HEK293 (cell line): ENCODE data around the gene MON1B.

Experiments used
- CTCF ChIA-PET: fragments of 350-600 bp; formaldehyde crosslinking; extraction: SDS; loops from one replicate; lab custom pipeline; 2021; ENCODE audit warnings: antibody characterized with exemption; lab: Yijun Ruan, JAX
- POLR2A ChIA-PET: fragments of 300-600 bp; formaldehyde crosslinking; extraction: SDS; loops from one replicate; lab custom pipeline; 2020; ENCODE audit warnings: antibody characterized with exemption, inconsistent platforms; lab: Yijun Ruan, JAX
- H3K27ac ChIP-seq: fragments of 200-500 bp; sonication (Bioruptor generic); 2 replicates; pipeline ENCODE4 v1.5.1; 2014; ENCODE audit warnings: low read depth, low read length, control low read depth, inconsistent platforms; ENCODE audit errors: extremely low read depth
- H3K36me3 ChIP-seq, 2 experiments: fragments of 200-500 bp in 1 of 2; sonication (Bioruptor generic) in 1 of 2; 1 replicate in 1 of 2; 2 replicates in 1 of 2; pipeline ENCODE4 v1.5.1; 2014 to 2017; ENCODE audit warnings: inconsistent platforms in 2 of 2, low read length in 2 of 2; ENCODE audit not compliant: control insufficient read depth in 2 of 2, insufficient read depth in 1 of 2
- H3K4me1 ChIP-seq: fragments of 200-500 bp; sonication (Bioruptor generic); 2 replicates; pipeline ENCODE4 v1.5.1; 2014; ENCODE audit warnings: mild to moderate bottlenecking, low read length, inconsistent platforms; ENCODE audit not compliant: control insufficient read depth, insufficient read depth
- H3K4me3 ChIP-seq: 2 replicates; pipeline ENCODE4 v1.5.1; 2011; ENCODE audit warnings: low read depth, mild to moderate bottlenecking, control low read depth, low read length, moderate library complexity
- H3K9me3 ChIP-seq: fragments of 200-500 bp; sonication (Bioruptor generic); 2 replicates; pipeline ENCODE4 v1.5.1; 2014; ENCODE audit warnings: low read depth, low read length, inconsistent platforms; ENCODE audit not compliant: control insufficient read depth, insufficient read depth
- OVOL3 ChIP-seq: fragments of 450-650 bp; formaldehyde crosslinking; IDR thresholded peaks from 2 replicates; pipeline ENCODE4 v1.5.1; 2016; ENCODE audit warnings: missing biosample characterization, missing genetic modification characterization
- REPIN1 ChIP-seq: fragments of 450-650 bp; formaldehyde crosslinking; IDR thresholded peaks from 2 replicates; pipeline ENCODE4 v1.5.1; 2017; ENCODE audit warnings: missing biosample characterization, missing genetic modification characterization, low read depth
- ZEB2 ChIP-seq: fragments of 450-650 bp; formaldehyde crosslinking; IDR thresholded peaks from 2 replicates; pipeline ENCODE4 v1.5.1; 2016; ENCODE audit warnings: missing biosample characterization, missing genetic modification characterization
- ZFP69B ChIP-seq: fragments of 450-650 bp; formaldehyde crosslinking; IDR thresholded peaks from 2 replicates; pipeline ENCODE4 v1.5.1; 2016; ENCODE audit warnings: missing biosample characterization, missing genetic modification characterization
- ZNF133 ChIP-seq: fragments of 450-650 bp; formaldehyde crosslinking; IDR thresholded peaks from 2 replicates; pipeline ENCODE4 v1.5.1; 2016; ENCODE audit warnings: missing biosample characterization, missing genetic modification characterization
- ZNF146 ChIP-seq: fragments of 450-650 bp; formaldehyde crosslinking; IDR thresholded peaks from 2 replicates; pipeline ENCODE4 v1.5.1; 2016; ENCODE audit warnings: missing biosample characterization, missing genetic modification characterization
- ZNF16 ChIP-seq: fragments of 450-650 bp; formaldehyde crosslinking; IDR thresholded peaks from 2 replicates; pipeline ENCODE4 v1.5.1; 2016; ENCODE audit warnings: low read depth, missing biosample characterization, missing genetic modification characterization
- ZNF221 ChIP-seq: fragments of 450-650 bp; formaldehyde crosslinking; IDR thresholded peaks from 2 replicates; pipeline ENCODE4 v1.5.1; 2017; ENCODE audit warnings: missing biosample characterization, missing genetic modification characterization, borderline replicate concordance
- ZNF23 ChIP-seq: fragments of 450-650 bp; formaldehyde crosslinking; IDR thresholded peaks from 2 replicates; pipeline ENCODE4 v1.5.1; 2016; ENCODE audit warnings: missing biosample characterization, missing genetic modification characterization, borderline replicate concordance
- ZNF239 ChIP-seq: fragments of 450-650 bp; formaldehyde crosslinking; IDR thresholded peaks from 2 replicates; pipeline ENCODE4 v1.5.1; 2016; ENCODE audit warnings: missing biosample characterization, missing genetic modification characterization
- ZNF280D ChIP-seq: fragments of 450-650 bp; formaldehyde crosslinking; IDR thresholded peaks from 2 replicates; pipeline ENCODE4 v1.5.1; 2016; ENCODE audit warnings: missing biosample characterization, missing genetic modification characterization
- ZNF558 ChIP-seq: fragments of 450-650 bp; formaldehyde crosslinking; IDR thresholded peaks from 2 replicates; pipeline ENCODE4 v1.5.1; 2016; ENCODE audit warnings: missing biosample characterization, missing genetic modification characterization
- ZNF596 ChIP-seq: fragments of 450-650 bp; IDR thresholded peaks from 2 replicates; pipeline ENCODE4 v1.5.0; 2018; ENCODE audit warnings: missing biosample characterization, mild to moderate bottlenecking, missing genetic modification characterization, moderate library complexity
- ZNF658 ChIP-seq: fragments of 450-650 bp; formaldehyde crosslinking; IDR thresholded peaks from 2 replicates; pipeline ENCODE4; 2016; ENCODE audit warnings: missing biosample characterization, missing genetic modification characterization
- ZNF768 ChIP-seq: fragments of 450-650 bp; formaldehyde crosslinking; IDR thresholded peaks from 2 replicates; pipeline ENCODE4 v1.5.1; 2018; ENCODE audit warnings: missing biosample characterization, mild to moderate bottlenecking, missing genetic modification characterization
- TF ChIP-seq, protein P1 (sequence below): fragments of 450-650 bp; IDR thresholded peaks from 2 replicates; pipeline ENCODE4 v1.5.1; 2018; ENCODE audit warnings: missing biosample characterization, mild to moderate bottlenecking, missing genetic modification characterization
- TF ChIP-seq, protein P2 (sequence below): fragments of 450-650 bp; formaldehyde crosslinking; IDR thresholded peaks from 2 replicates; pipeline ENCODE4 v1.5.1; 2017; ENCODE audit warnings: missing biosample characterization, missing genetic modification characterization
- TF ChIP-seq, protein P3 (sequence below): fragments of 450-650 bp; formaldehyde crosslinking; IDR thresholded peaks from 2 replicates; pipeline ENCODE4 v1.5.1; 2016; ENCODE audit warnings: missing biosample characterization, missing genetic modification characterization

The MON1B gene

GRCh38 chr16:77197747-77198146, 6.8 kb downstream of the MON1B start (continued):
- no peak for TF ChIP-seq ZNF280D
- TF ChIP-seq, protein P1, sequence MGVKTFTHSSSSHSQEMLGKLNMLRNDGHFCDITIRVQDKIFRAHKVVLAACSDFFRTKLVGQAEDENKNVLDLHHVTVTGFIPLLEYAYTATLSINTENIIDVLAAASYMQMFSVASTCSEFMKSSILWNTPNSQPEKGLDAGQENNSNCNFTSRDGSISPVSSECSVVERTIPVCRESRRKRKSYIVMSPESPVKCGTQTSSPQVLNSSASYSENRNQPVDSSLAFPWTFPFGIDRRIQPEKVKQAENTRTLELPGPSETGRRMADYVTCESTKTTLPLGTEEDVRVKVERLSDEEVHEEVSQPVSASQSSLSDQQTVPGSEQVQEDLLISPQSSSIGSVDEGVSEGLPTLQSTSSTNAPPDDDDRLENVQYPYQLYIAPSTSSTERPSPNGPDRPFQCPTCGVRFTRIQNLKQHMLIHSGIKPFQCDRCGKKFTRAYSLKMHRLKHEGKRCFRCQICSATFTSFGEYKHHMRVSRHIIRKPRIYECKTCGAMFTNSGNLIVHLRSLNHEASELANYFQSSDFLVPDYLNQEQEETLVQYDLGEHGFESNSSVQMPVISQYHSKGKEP (tag by site-specific recombination), result no peak
- TF ChIP-seq ZFP69B (tag by site-specific recombination), result no peak
- no peak for TF ChIP-seq ZNF16 (tag by site-specific recombination)
- no peak for TF ChIP-seq OVOL3 (tag by site-specific recombination)
- no peak for TF ChIP-seq ZNF596 (tag by site-specific recombination)
- no peak for TF ChIP-seq ZNF221

- Histone ChIP-seq H3K9me3 (no peaks in the 10 kb centered on the region), H3K27ac (no peak within 1 kb of the TSS), H3K4me3 (no peak within 1 kb of the TSS), H3K4me1 (no peaks in the 10 kb centered on the region), H3K36me3 (peaks cover 0 to 54% of the 10 kb centered on the region in 2 experiments; a peak in 2 of 3 replicates)
- ChIA-PET CTCF (no interaction called here), POLR2A (no interaction called here)
- TF ChIP-seq, protein P2, sequence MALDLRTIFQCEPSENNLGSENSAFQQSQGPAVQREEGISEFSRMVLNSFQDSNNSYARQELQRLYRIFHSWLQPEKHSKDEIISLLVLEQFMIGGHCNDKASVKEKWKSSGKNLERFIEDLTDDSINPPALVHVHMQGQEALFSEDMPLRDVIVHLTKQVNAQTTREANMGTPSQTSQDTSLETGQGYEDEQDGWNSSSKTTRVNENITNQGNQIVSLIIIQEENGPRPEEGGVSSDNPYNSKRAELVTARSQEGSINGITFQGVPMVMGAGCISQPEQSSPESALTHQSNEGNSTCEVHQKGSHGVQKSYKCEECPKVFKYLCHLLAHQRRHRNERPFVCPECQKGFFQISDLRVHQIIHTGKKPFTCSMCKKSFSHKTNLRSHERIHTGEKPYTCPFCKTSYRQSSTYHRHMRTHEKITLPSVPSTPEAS (tag by site-specific recombination), result no peak
- TF ChIP-seq, protein P3, sequence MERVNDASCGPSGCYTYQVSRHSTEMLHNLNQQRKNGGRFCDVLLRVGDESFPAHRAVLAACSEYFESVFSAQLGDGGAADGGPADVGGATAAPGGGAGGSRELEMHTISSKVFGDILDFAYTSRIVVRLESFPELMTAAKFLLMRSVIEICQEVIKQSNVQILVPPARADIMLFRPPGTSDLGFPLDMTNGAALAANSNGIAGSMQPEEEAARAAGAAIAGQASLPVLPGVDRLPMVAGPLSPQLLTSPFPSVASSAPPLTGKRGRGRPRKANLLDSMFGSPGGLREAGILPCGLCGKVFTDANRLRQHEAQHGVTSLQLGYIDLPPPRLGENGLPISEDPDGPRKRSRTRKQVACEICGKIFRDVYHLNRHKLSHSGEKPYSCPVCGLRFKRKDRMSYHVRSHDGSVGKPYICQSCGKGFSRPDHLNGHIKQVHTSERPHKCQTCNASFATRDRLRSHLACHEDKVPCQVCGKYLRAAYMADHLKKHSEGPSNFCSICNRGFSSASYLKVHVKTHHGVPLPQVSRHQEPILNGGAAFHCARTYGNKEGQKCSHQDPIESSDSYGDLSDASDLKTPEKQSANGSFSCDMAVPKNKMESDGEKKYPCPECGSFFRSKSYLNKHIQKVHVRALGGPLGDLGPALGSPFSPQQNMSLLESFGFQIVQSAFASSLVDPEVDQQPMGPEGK (tag by site-specific recombination), result no peak
Measured at GRCh38 chr16:77199211-77199610, 8.2 kb downstream of the MON1B start, which contains the start of gene SYCE1L. Gene SYCE1L, plus strand, starts transcription at chr16:77199408. Its CDS starts 44 bp downstream, at chr16:77199452.

DNA sequence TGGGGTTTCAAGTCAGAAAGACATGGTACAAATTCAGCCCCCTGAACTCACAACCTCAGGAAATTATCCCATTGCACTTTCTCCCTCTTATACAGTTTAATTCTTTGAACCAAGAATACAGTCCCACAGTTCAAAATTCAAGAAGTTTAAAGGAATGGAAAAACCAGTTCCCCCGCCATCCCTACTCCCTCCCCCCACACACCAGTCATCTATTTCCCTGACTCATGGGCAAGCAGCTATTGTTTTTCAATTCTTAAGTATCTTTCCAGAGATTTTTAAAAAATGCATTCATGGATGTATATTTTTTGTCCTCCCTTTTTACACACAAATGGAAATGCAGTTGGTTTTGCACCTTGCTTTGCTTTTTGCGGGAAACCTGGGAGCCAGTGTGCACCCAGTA, 15.5 kb downstream of the MON1B start:
- ChIA-PET CTCF (interaction anchor here (0.7 to 1.2 kb wide), 2 partner anchors 8 to 1408 kb away, joined by 3 to 5 read pairs; no protein-coding TSS in a partner anchor), POLR2A (interaction anchor here (1.5 kb wide), 1 partner anchor 16 kb away, joined by 5 read pairs; the partner anchor contains the start of gene MON1B)
- Histone ChIP-seq H3K9me3 (no peaks in the 10 kb centered on the region), H3K4me1 (peaks cover 1% of the 10 kb centered on the region; the same call in 1 of the 2 replicates), H3K36me3 (no peaks in the 10 kb centered on the region), H3K4me3 (no peak overlapping the region), H3K27ac (no peak overlapping the region)
- TF ChIP-seq ZNF146 (tag by site-specific recombination) (no peak), REPIN1 (tag by site-specific recombination) (no peak), ZNF133 (tag by site-specific recombination) (no peak), ZEB2 (tag by site-specific recombination) (no peak), ZNF768 (tag by site-specific recombination) (no peak), ZNF239 (tag by site-specific recombination) (no peak), ZNF558 (tag by site-specific recombination) (no peak), ZNF23 (tag by site-specific recombination) (no peak), ZNF658 (no peak)
